Activated CD4-positive, CD25-positive, alpha-beta regulatory T cell treated with anti-CD3 and anti-CD28 coated beads, Interleukin-2, amount 50 U/mL, for 24 hours (primary cell): ENCODE measurements around the gene FIBP.
"Not testable (repeated sequence)": the region's sequence is repeated elsewhere in the genome, so short reads cannot be mapped to it uniquely, and the experiment has no call there.

Experiments used
- ATAC-seq, 2 donors: fragments of 150-1000 bp; cut with Tn5 transposase; one replicate each; pipeline ENCODE4 v1.10.0; 2021; ENCODE audit warnings: mild to moderate bottlenecking in 1 of 2, moderate library complexity in 1 of 2

The FIBP gene

GRCh38 chr11:65857853-65858680, 30.2 kb downstream of the FIBP start, which contains the start of gene CFL1:
TSS of gene CFL1 (minus strand) at chr11:65858180. CDS start at chr11:65858099, 81 bp downstream.
- ATAC-seq, result peak; percentile 76

- no peak for ATAC-seq
Measured at GRCh38 chr11:65857500-65857852, 30.8 kb downstream of the FIBP start.

GRCh38 chr11:65856689-65857499, 31.4 kb downstream of the FIBP start:
- peak in 1 of 2 donors; percentile 3 for ATAC-seq

GRCh38 chr11:65855927-65856363, 32.3 kb downstream of the FIBP start:
- no peak for ATAC-seq

GRCh38 chr11:65854852-65855837, 33.1 kb downstream of the FIBP start:
- ATAC-seq, result no peak

- ATAC-seq, result no peak
Measured at GRCh38 chr11:65854161-65854592, 34.1 kb downstream of the FIBP start.

GRCh38 chr11:65853246-65853979, 34.9 kb downstream of the FIBP start:
- ATAC-seq, result no peak

GRCh38 chr11:65852508-65853245, 35.6 kb downstream of the FIBP start:
- no peak for ATAC-seq

GRCh38 chr11:65851811-65852507, 36.3 kb downstream of the FIBP start:
- no peak for ATAC-seq

GRCh38 chr11:65851083-65851579, 37.1 kb downstream of the FIBP start:
- peak in 1 of 2 donors; percentile 25 for ATAC-seq

GRCh38 chr11:65850217-65851082, 37.8 kb downstream of the FIBP start:
- no peak for ATAC-seq

GRCh38 chr11:65849771-65850216, 38.5 kb downstream of the FIBP start:
- no peak for ATAC-seq

GRCh38 chr11:65849366-65849765, 38.9 kb downstream of the FIBP start:
- no peak for ATAC-seq

- ATAC-seq, result not testable (repeated sequence)
Measured at GRCh38 chr11:65848693-65849092, 39.6 kb downstream of the FIBP start.

GRCh38 chr11:65847746-65848145, 40.5 kb downstream of the FIBP start:
- ATAC-seq, result no peak

GRCh38 chr11:65844231-65844872, 43.9 kb downstream of the FIBP start:
- ATAC-seq, result no peak

GRCh38 chr11:65843811-65844210, 44.5 kb downstream of the FIBP start:
- ATAC-seq, result no peak

- no peak for ATAC-seq
Measured at GRCh38 chr11:65842144-65842543, 46.1 kb downstream of the FIBP start.
